Neural cell (in vitro differentiated cells): Measurements from ENCODE around the gene CDKL5.

Experiments used
- POLR2AphosphoS5 ChIP-seq: IDR thresholded peaks from 2 replicates; pipeline ENCODE4 v1.6.1; 2012
- SMC3 ChIP-seq: fragments of 450-650 bp; conservative IDR thresholded peaks from 2 replicates; pipeline ENCODE4 v1.6.1; 2014; ENCODE audit warnings: antibody characterized with exemption, mild to moderate bottlenecking, moderate library complexity; ENCODE audit not compliant: poor library complexity
- TF ChIP-seq, protein P1 (sequence below): fragments of 450-650 bp; IDR thresholded peaks from 2 replicates; pipeline ENCODE4 v1.5.1; 2014; ENCODE audit warnings: antibody characterized with exemption, mild to moderate bottlenecking, moderate library complexity; ENCODE audit not compliant: poor library complexity, severe bottlenecking
- TF ChIP-seq, protein P2 (sequence below): IDR thresholded peaks from 2 replicates; pipeline ENCODE4 v1.6.1; 2012; ENCODE audit warnings: borderline replicate concordance

DNA sequence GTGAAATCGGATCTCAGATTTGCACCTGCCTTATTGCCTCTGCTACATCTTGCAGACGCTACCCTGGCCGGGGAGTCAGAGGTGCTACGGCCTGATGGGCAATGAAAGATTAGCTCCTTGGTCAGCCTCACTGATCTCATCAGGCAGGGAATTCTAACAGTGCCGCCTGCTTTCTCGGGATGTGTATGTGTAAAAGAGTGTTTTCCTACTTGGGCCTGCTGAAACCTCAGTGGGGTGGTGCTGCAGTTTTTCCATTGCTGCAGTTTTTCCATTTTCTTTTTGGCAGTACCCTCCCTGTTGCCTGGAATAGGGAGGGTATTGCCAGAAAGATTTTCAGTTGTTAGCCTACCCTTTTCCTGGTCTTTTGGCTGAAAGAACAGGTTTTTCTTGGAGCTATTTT is 117.5 kb downstream of the CDKL5 start:
- TF ChIP-seq SMC3 (no peak), POLR2AphosphoS5 (no peak)
- TF ChIP-seq, protein P1, sequence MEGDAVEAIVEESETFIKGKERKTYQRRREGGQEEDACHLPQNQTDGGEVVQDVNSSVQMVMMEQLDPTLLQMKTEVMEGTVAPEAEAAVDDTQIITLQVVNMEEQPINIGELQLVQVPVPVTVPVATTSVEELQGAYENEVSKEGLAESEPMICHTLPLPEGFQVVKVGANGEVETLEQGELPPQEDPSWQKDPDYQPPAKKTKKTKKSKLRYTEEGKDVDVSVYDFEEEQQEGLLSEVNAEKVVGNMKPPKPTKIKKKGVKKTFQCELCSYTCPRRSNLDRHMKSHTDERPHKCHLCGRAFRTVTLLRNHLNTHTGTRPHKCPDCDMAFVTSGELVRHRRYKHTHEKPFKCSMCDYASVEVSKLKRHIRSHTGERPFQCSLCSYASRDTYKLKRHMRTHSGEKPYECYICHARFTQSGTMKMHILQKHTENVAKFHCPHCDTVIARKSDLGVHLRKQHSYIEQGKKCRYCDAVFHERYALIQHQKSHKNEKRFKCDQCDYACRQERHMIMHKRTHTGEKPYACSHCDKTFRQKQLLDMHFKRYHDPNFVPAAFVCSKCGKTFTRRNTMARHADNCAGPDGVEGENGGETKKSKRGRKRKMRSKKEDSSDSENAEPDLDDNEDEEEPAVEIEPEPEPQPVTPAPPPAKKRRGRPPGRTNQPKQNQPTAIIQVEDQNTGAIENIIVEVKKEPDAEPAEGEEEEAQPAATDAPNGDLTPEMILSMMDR: no peak
- TF ChIP-seq, protein P2, sequence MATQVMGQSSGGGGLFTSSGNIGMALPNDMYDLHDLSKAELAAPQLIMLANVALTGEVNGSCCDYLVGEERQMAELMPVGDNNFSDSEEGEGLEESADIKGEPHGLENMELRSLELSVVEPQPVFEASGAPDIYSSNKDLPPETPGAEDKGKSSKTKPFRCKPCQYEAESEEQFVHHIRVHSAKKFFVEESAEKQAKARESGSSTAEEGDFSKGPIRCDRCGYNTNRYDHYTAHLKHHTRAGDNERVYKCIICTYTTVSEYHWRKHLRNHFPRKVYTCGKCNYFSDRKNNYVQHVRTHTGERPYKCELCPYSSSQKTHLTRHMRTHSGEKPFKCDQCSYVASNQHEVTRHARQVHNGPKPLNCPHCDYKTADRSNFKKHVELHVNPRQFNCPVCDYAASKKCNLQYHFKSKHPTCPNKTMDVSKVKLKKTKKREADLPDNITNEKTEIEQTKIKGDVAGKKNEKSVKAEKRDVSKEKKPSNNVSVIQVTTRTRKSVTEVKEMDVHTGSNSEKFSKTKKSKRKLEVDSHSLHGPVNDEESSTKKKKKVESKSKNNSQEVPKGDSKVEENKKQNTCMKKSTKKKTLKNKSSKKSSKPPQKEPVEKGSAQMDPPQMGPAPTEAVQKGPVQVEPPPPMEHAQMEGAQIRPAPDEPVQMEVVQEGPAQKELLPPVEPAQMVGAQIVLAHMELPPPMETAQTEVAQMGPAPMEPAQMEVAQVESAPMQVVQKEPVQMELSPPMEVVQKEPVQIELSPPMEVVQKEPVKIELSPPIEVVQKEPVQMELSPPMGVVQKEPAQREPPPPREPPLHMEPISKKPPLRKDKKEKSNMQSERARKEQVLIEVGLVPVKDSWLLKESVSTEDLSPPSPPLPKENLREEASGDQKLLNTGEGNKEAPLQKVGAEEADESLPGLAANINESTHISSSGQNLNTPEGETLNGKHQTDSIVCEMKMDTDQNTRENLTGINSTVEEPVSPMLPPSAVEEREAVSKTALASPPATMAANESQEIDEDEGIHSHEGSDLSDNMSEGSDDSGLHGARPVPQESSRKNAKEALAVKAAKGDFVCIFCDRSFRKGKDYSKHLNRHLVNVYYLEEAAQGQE: no peak
